HUDEP-2 (cell line): ENCODE results near the gene CFAP70.

ENCODE experiments used
- DNase-seq, 76 experiments: peaks; one replicate each; lab custom pipeline; 2025; ENCODE audit not compliant: unreplicated experiment in 76 of 76; lab: John Stamatoyannopoulos, UW

The CFAP70 gene

DNA sequence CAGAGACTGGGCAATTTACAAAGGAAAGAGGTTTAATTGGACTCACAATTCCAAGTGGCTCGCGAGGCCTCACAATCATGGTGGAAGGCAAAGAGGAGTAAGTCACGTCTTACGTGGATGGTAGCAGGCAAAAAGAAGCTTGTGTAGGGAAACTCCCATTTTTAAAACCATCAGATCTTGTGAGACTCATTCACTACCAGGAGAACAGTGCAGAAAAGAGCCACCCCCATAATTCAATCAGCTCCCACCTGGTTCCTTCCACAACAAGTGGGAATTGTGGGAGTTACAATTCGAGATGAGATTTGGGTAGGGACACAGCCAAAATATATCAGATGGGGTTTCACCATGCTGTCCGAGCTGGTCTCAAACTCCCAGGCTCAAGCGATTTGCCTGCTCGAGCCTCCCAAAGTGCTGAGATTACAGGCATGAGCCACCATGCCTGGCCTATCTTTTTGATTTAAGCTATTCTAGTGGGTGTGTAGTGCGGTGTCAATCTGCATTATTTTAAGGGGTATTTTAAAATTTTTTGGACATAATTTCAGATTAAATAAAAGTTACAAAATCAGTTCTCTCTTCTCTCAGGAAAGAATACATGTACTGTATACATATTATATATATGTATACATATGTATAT is 97.2 kb downstream of the CFAP70 start:
- DNase-seq, result no peak

GRCh38 chr10:73258612-73259011 is 100.1 kb downstream of the CFAP70 start:
- DNase-seq, result peak in 2 of 76 experiments; percentile 10 to 20

GRCh38 chr10:73253225-73253555 is 105.5 kb downstream of the CFAP70 start:
- DNase-seq, result peak in 10 of 76 experiments; percentile 13 to 35 (median 28)

DNA sequence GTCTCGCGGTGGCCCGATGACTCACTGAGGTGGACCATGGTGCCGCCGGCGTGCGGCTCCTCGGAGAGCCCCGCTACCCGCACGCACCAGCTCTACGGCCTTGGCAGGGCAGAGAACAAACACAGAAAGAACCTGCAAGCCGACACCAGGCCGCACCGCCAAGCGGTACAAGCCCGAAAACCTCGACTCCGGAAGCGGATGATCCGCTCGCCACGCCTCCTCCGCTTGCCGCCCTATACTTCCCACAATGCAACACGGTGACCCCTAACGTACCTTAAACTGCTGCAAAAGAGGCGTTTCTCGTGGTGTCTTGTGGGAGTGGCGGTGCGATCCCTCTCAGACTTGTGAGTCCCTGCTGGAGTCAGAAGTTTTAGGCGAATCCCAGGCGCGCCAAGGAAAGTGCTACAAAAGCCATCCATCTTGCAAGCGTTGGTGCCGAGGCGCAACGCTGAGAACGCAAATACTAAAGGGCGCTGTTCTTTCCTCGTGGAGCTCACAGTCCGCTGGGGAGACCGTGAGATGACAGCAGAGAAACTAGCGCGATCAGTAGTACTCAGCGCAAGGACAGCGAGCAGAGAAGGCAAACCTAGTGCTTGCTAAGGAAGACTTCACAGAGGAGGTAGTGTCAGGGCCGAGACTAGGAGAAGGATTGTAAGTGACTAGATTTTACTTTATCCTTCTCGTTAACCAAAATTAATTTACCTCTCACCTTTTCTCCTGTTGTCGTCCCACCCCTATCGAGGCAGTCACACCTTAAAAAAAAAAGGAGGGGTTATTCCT is 106.0 kb downstream of the CFAP70 start, which contains the start of gene MRPS16:
Gene MRPS16, minus strand, starts transcription at position 200 of the 780 bp plus-strand sequence. Its CDS starts 162 bp downstream, at position 38.
- peak; percentile 37 to 96 (median 89) for DNase-seq

- peak in 4 of 76 experiments; percentile 10 to 44 (median 21) for DNase-seq
Measured at GRCh38 chr10:73251683-73252444, 106.8 kb downstream of the CFAP70 start.

DNA sequence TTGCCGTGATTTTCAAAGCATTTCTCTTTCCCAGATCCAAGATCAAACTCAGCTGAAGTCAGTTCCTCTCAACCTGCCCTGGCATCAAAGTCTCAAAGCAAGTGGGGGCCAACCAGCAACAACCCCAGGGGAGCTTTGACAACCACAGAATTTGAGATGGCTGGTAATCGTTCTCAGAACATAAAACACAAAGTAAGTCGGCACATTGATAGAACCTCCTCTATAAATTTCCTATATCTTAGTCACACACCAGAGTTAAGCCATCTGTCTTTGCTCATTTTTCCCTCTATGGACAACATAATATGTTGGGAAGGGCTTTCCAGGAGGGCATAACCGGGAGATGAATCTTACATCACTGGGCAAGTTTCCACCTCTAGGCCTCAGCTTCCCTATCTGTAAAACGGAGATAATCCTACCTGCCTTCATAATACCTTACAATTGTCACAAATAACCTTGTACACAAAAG is 110.4 kb downstream of the CFAP70 start:
- DNase-seq, result no peak

- peak in 3 of 76 experiments; percentile 14 to 43 (median 17) for DNase-seq
Measured at GRCh38 chr10:73247509-73248258, 111.0 kb downstream of the CFAP70 start.

- DNase-seq, result peak; percentile 51 to 98 (median 93)
Measured at GRCh38 chr10:73246646-73247508, 111.8 kb downstream of the CFAP70 start, which contains the start of gene DNAJC9. Gene DNAJC9, minus strand, starts transcription at chr10:73247255. Its CDS starts 66 bp downstream, at chr10:73247189.

DNA sequence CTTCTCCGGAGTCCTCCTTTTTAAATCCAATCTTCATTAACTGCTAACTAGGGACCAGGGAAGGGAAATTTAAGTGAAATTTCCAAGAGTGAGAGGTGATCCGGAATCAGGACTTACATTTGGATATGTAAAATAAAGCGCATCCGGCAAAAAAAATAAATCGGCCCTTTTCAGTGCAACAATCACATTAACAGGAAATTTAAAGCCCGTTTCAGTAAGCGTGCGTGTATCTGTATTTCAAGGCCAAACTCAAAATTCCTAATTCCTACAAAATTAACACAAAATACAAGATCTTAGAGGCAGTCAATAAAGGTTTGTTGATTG is 112.4 kb downstream of the CFAP70 start:
- DNase-seq, result no peak

DNA sequence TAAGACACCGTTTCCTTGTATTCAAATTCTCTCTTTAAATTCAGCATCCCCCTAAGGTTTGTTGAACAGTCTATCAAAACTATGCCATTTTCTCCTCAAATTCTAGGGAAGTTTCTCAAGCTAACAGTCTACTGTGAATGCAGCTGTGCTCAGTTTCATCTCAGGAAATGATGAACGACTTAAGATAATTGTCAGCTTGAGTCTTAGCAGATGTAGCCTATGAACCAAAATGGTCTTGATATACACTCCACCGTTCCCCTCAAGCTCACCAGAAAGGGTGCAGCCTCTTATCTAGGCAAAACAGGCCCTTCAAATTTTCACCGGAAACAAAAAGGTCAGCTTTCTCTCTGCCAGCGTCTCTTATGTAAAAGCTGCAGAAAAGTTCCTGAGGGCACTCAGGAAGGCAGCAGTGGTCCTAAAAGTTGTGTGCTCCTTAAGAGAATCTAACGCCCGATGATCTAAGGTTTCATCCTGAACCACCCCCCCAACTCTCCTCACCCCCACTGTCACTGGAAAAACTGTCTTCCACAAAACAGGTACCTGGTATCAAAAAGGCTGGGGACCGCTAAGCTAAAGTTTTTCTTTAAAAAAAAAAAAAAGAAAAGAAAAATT is 113.7 kb downstream of the CFAP70 start:
- DNase-seq, result peak in 72 of 76 experiments; percentile 15 to 89 (median 68)

DNA sequence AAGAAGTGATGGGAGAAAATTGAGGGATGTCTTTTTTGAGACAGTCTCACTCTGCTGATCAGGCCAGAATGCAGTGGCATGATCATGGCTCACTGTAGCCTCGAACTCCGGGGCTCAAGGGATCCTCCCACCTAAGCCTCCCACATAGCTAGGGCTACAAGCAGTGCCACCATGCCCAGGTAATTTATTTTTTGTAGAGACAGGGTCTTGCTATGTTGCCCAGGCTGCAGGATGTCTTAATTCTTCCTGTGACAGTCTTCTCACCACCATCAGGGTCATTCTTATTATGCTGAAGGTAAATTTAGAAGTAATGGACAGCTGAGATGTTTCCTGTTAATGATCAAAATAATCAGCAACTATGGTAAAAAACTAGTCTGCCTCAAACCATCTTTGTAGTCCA is 118.8 kb downstream of the CFAP70 start:
- DNase-seq, result no peak

GRCh38 chr10:73238990-73239566 is 119.6 kb downstream of the CFAP70 start:
- no peak for DNase-seq

- DNase-seq, result no peak
Measured at GRCh38 chr10:73234695-73235094, 124.0 kb downstream of the CFAP70 start.

DNA sequence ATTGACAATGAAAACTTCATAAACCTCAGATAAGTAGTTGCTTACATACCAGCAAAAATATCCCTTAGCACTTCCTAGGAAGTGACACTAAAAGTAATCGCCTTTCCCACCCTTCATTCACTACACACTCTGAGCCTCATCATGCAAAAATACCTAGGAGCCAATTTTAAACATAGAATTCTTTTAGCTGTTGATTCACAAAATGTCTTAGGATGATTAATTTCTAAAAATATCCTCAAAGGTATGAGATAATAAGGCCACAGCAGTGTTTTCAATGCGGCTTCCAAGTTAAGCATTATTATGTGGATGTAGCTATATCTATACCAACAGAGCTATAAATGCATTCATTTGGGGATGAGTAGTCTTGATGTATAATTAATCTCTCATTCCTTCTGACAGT is 124.8 kb downstream of the CFAP70 start:
- DNase-seq, result no peak

DNA sequence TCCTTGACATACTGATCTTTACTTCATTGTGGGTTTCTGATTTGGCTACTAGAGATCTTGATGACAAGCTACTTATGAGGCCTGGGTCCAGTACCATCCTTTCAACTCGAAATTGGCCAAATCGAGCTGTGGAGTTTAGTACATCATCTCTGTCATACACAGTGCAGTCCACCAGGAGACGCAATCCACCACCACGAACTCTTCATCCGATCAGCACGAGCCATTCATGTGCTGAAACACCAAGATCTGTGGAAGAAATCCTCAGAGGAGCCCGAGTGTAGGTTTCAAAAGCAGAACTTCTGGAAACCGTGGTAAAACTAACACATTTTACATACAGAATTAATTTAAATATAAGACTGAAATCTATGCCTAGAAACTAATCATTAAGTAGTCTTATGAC is 125.8 kb downstream of the CFAP70 start:
- peak in 20 of 76 experiments; percentile 3 to 44 (median 14) for DNase-seq

DNA sequence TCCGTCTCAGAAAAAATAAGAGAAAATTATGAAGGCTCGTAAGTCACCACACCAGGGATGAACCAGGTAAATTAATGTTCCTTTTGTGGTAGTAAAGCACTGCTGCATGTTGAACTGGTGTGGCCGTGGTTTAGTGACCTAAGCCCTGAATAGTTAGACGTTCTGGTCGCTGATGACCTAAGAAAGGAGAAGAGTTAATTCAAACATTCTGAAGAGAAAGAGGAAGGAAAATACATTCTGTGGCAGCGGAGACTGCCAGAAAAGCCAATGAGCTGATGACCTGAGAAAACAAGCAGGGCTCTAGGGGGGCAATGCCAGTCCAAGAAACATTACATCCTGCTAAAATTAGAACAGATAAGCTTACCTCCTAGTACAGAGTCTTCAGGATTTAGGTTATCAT is 129.1 kb downstream of the CFAP70 start:
- no peak for DNase-seq

- no peak for DNase-seq
Measured at GRCh38 chr10:73228247-73228646, 130.4 kb downstream of the CFAP70 start.

GRCh38 chr10:73226663-73227062 is 132.0 kb downstream of the CFAP70 start:
- DNase-seq, result no peak

- DNase-seq, result no peak
Measured at GRCh38 chr10:73225518-73225917, 133.1 kb downstream of the CFAP70 start.
